Neural cell (in vitro differentiated cells): ENCODE measurements around the gene ZNF512B.

ENCODE experiments used
- CTCF ChIP-seq: fragments of 450-650 bp; IDR thresholded peaks from 2 replicates; pipeline ENCODE4 v1.5.1; 2014; ENCODE audit warnings: antibody characterized with exemption, mild to moderate bottlenecking, moderate library complexity; ENCODE audit not compliant: poor library complexity, severe bottlenecking
- EP300 ChIP-seq: fragments of 450-650 bp; conservative IDR thresholded peaks from 2 replicates; pipeline ENCODE4 v1.6.1; 2014; ENCODE audit warnings: antibody characterized with exemption, mild to moderate bottlenecking, moderate library complexity; ENCODE audit not compliant: poor library complexity, severe bottlenecking
- EZH2 ChIP-seq: fragments of 200-600, 300-800 bp; shearing (Covaris generic), sonication (generic); IDR thresholded peaks from 2 replicates; pipeline ENCODE4 v1.6.1; 2014; ENCODE audit warnings: antibody characterized with exemption, low read length, borderline replicate concordance, mild to moderate bottlenecking; ENCODE audit not compliant: insufficient read depth, poor library complexity, severe bottlenecking
- MXI1 ChIP-seq: fragments of 450-650 bp; conservative IDR thresholded peaks from 2 replicates; pipeline ENCODE4 v1.6.1; 2014; ENCODE audit warnings: antibody characterized with exemption, mild to moderate bottlenecking; ENCODE audit not compliant: poor library complexity, severe bottlenecking
- POLR2AphosphoS5 ChIP-seq: IDR thresholded peaks from 2 replicates; pipeline ENCODE4 v1.6.1; 2012
- RAD21 ChIP-seq: fragments of 450-650 bp; conservative IDR thresholded peaks from 2 replicates; pipeline ENCODE4 v1.6.1; 2014; ENCODE audit warnings: antibody characterized with exemption, mild to moderate bottlenecking, moderate library complexity
- REST ChIP-seq: IDR thresholded peaks from 2 replicates; pipeline ENCODE4 v1.6.1; 2012; ENCODE audit warnings: borderline replicate concordance
- TAF1 ChIP-seq: IDR thresholded peaks from 2 replicates; pipeline ENCODE4 v1.6.1; 2012; ENCODE audit warnings: low read depth

GRCh38 chr20:63929071-63929470 lies 40.7 kb downstream of the ZNF512B start:
- TF ChIP-seq TAF1: no peak
- no peak for TF ChIP-seq EZH2
- no peak for TF ChIP-seq CTCF
- TF ChIP-seq MXI1: no peak
- no peak for TF ChIP-seq POLR2AphosphoS5
- no peak for TF ChIP-seq EP300
- no peak for TF ChIP-seq RAD21
- TF ChIP-seq REST: no peak
